GM06990 (cell line): ENCODE data around the gene VPS13D.

Source experiments
- DNase-seq: peaks from one replicate; pipeline ENCODE4 v3.0.0-alpha.2; 2011; ENCODE audit not compliant: insufficient read length; ENCODE audit errors: extremely low read depth
- H3K27me3 ChIP-seq: replicated peaks from 2 replicates; pipeline ENCODE4 v1.6.0; 2011; ENCODE audit warnings: low read length; ENCODE audit not compliant: control insufficient read depth, insufficient read depth
- H3K36me3 ChIP-seq: 2 replicates; pipeline ENCODE4 v1.5.1; 2011; ENCODE audit warnings: low read length; ENCODE audit not compliant: control insufficient read depth, insufficient read depth
- H3K4me3 ChIP-seq: replicated peaks from 2 replicates; pipeline ENCODE4 v1.5.1; 2011; ENCODE audit warnings: low read depth, mild to moderate bottlenecking, control low read depth, low read length
- TF ChIP-seq, protein P1 (sequence below): IDR thresholded peaks from 2 replicates; pipeline ENCODE4 v1.5.1; 2011; ENCODE audit warnings: low read length, control low read depth, mild to moderate bottlenecking, inconsistent platforms; ENCODE audit not compliant: insufficient read depth, poor library complexity, severe bottlenecking

The VPS13D gene

DNA sequence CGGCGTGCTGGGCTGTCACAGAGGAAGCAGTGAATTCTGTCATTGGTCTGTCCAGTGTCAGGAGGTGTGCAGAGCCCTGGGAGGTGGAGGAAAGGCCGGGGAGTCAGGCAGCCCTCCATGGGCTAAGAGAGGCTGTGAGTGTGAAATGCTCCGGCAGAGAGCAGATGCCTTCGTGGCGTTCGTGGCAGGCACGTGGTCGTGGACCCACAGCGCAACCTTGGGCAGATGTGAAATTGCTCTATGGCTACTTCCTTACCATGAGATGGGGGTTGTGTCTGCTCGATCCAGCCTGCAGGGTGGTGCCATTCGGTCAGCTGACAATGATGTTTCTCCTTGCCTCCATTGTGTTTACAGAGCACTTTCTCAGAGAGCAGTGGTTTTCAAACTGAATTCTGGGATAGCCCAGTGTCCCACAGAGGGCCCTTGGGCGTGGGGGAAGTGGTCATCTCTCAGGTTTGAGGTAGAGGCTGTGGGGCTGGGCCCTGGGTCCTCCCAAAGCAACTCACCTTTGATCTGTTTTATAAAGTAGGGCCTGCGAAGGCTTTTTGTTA is 35.1 kb upstream of the VPS13D start:
- TF ChIP-seq, protein P1, sequence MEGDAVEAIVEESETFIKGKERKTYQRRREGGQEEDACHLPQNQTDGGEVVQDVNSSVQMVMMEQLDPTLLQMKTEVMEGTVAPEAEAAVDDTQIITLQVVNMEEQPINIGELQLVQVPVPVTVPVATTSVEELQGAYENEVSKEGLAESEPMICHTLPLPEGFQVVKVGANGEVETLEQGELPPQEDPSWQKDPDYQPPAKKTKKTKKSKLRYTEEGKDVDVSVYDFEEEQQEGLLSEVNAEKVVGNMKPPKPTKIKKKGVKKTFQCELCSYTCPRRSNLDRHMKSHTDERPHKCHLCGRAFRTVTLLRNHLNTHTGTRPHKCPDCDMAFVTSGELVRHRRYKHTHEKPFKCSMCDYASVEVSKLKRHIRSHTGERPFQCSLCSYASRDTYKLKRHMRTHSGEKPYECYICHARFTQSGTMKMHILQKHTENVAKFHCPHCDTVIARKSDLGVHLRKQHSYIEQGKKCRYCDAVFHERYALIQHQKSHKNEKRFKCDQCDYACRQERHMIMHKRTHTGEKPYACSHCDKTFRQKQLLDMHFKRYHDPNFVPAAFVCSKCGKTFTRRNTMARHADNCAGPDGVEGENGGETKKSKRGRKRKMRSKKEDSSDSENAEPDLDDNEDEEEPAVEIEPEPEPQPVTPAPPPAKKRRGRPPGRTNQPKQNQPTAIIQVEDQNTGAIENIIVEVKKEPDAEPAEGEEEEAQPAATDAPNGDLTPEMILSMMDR: no peak
- peaks cover 30% of the 10 kb centered on the region for H3K36me3 ChIP-seq

GRCh38 chr1:12195416-12195815 is 34.4 kb upstream of the VPS13D start:
- TF ChIP-seq, protein P1: no peak
- Histone ChIP-seq H3K4me3 (no peak overlapping the region), H3K36me3 (peaks cover 34% of the 10 kb centered on the region), H3K27me3 (no peaks in the 10 kb centered on the region)
- DNase-seq: no peak

More for the DNA sequence above, 35.1 kb upstream of the VPS13D start:
- Histone ChIP-seq H3K4me3 (no peak overlapping the region), H3K27me3 (no peaks in the 10 kb centered on the region)
- no peak for DNase-seq

GRCh38 chr1:12196641-12197482 is 33.0 kb upstream of the VPS13D start:
- no peak for DNase-seq
- Histone ChIP-seq H3K36me3 (peaks cover 33% of the 10 kb centered on the region), H3K4me3 (no peak overlapping the region), H3K27me3 (no peaks in the 10 kb centered on the region)
- TF ChIP-seq, protein P1: no peak

- peaks cover 30% of the 10 kb centered on the region for H3K36me3 ChIP-seq
Measured at GRCh38 chr1:12197483-12197880, 32.3 kb upstream of the VPS13D start.

DNA sequence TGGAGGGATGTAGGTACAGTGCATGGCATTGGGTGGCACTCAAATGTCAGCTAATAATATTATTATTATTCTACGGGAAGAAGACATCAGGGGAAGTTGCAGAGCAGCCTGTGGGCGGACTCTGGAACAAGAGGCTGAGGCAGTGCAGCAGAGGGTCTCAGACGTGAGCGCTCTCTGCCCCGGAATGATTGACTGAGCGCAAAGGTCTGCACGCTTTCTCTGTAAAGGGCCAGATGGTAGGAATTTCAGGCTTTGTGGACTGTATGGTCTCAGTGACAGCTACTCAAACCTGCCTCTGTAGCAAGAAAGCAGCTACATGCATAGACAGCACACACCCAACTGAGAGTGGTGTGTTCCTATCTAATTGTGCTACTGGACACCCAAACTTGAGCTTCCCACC is 29.6 kb upstream of the VPS13D start:
- H3K27me3 ChIP-seq: no peaks in the 10 kb centered on the region
- H3K36me3 ChIP-seq: peaks cover 23% of the 10 kb centered on the region

More at GRCh38 chr1:12197483-12197880, 32.3 kb upstream of the VPS13D start:
- no peak for DNase-seq
- Histone ChIP-seq H3K27me3 (no peaks in the 10 kb centered on the region), H3K4me3 (no peak overlapping the region)
- TF ChIP-seq, protein P1: no peak

More for the DNA sequence above, 29.6 kb upstream of the VPS13D start:
- TF ChIP-seq, protein P1: no peak
- no peak overlapping the region for H3K4me3 ChIP-seq
- no peak for DNase-seq
